Fibroblast of lung (primary cell): ENCODE data around the gene TXNIP. TPM values are rescaled to one million over a fixed set of nuclear protein-coding genes. Genes with fewer than 3 reads are reported as not detected.

Experiments
- DNase-seq, 2 donors: peaks; one replicate each; pipeline versions ENCODE4 v3.0.0 to v3.0.0-alpha.2; 2010; ENCODE audit warnings: low read depth in 2 of 2
- H2AFZ ChIP-seq: 2 replicates; pipeline ENCODE4 v1.5.1; 2012; ENCODE audit warnings: low read length, control low read depth, inconsistent platforms
- H3K27ac ChIP-seq: 2 replicates; pipeline ENCODE4 v1.5.1; 2011; ENCODE audit warnings: low read length, control low read depth; ENCODE audit not compliant: insufficient read depth
- H3K27me3 ChIP-seq: 2 replicates; pipeline ENCODE4 v1.5.1; 2011; ENCODE audit warnings: mild to moderate bottlenecking, low read length; ENCODE audit not compliant: control insufficient read depth, insufficient read depth
- H3K36me3 ChIP-seq: 2 replicates; pipeline ENCODE4 v1.5.1; 2011; ENCODE audit warnings: low read length; ENCODE audit not compliant: control insufficient read depth, insufficient read depth
- H3K4me1 ChIP-seq: 2 replicates; pipeline ENCODE4 v1.5.1; 2011; ENCODE audit warnings: low read length; ENCODE audit not compliant: control insufficient read depth, insufficient read depth; ENCODE audit errors: extremely low read depth
- H3K4me2 ChIP-seq: 2 replicates; pipeline ENCODE4 v1.5.1; 2011; ENCODE audit warnings: low read length, control low read depth; ENCODE audit not compliant: insufficient read depth; ENCODE audit errors: extremely low read depth
- H3K4me3 ChIP-seq, 4 experiments: fragments of 200-600 bp in 1 of 4; sonication (generic) in 1 of 4; replicated peaks in 1 of 4; 2 replicates each; pipeline ENCODE4 v1.5.1; 2011 to 2016; ENCODE audit warnings: low read length in 4 of 4, low read depth in 3 of 4, mild to moderate bottlenecking in 3 of 4, control low read depth in 2 of 4, inconsistent platforms in 1 of 4, mixed read lengths in 1 of 4; ENCODE audit not compliant: insufficient read depth in 1 of 4; ENCODE audit errors: control extremely low read depth in 1 of 4
- H3K79me2 ChIP-seq: 2 replicates; pipeline ENCODE4 v1.5.1; 2012; ENCODE audit warnings: mild to moderate bottlenecking, low read length, inconsistent platforms; ENCODE audit not compliant: control insufficient read depth, insufficient read depth
- H3K9ac ChIP-seq: 2 replicates; pipeline ENCODE4 v1.5.1; 2011; ENCODE audit warnings: mild to moderate bottlenecking, low read length, control low read depth; ENCODE audit not compliant: insufficient read depth
- H3K9me3 ChIP-seq: 2 replicates; pipeline ENCODE4 v1.5.1; 2012; ENCODE audit warnings: low read depth, low read length; ENCODE audit not compliant: control insufficient read depth, insufficient read depth
- H4K20me1 ChIP-seq: 2 replicates; pipeline ENCODE4 v1.5.1; 2011; ENCODE audit warnings: low read length; ENCODE audit not compliant: control insufficient read depth, insufficient read depth; ENCODE audit errors: extremely low read depth
- CTCF ChIP-seq, 2 donors: IDR thresholded peaks in 1 of 2; conservative IDR thresholded peaks in 1 of 2; 1 replicate in 1 of 2; 2 replicates in 1 of 2; pipeline ENCODE4 v1.5.1; 2011 to 2012; ENCODE audit warnings: low read length in 2 of 2, control low read depth in 1 of 2, inconsistent platforms in 1 of 2, low read depth in 1 of 2, mild to moderate bottlenecking in 1 of 2
- EZH2 ChIP-seq: IDR thresholded peaks from 2 replicates; pipeline ENCODE4 v1.5.1; 2012; ENCODE audit warnings: low read length, control low read depth, mild to moderate bottlenecking; ENCODE audit errors: missing control alignments
- polyA plus RNA-seq, 2 donors: library from polyadenylated mRNA; depleted of rRNA in 1 of 2; stranded (reverse) in 1 of 2; unstranded in 1 of 2; fragments of >200 nt; gene quantifications; 2 replicates each; pipeline ENCODE4 v1.2.1, GENCODE V29; 2011 to 2012; ENCODE audit warnings: missing spikeins in 1 of 2
- total RNA-seq: library from RNA; depleted of rRNA; stranded (reverse); fragments of >200 nt; gene quantifications from 2 replicates; pipeline ENCODE4 v1.2.1, GENCODE V29; 2014

Gene TXNIP
- total and polyA plus RNA-seq, 2 donors (not counting 1 experiment from before 2014, with no cell fraction given): 204 to 773 TPM

- DNase-seq: no peak
- H3K4me3 ChIP-seq: no peak overlapping the region
- no peak overlapping the region for H3K4me2 ChIP-seq
- no peaks in the 10 kb centered on the region for H4K20me1 ChIP-seq
- TF ChIP-seq CTCF (conservative IDR thresholded peaks at IDR 0.05 in 1 of 2, IDR thresholded peaks at IDR 0.05 in 1 of 2; ENCODE audit: low read depth in 1 of 2, low read length in 2 of 2): no peak
- peaks cover 24% of the 10 kb centered on the region for H3K27me3 ChIP-seq
- no peaks in the 10 kb centered on the region for H3K9me3 ChIP-seq
- H3K79me2 ChIP-seq: no peaks in the 10 kb centered on the region
- no peaks in the 10 kb centered on the region for H3K36me3 ChIP-seq
- H3K27ac ChIP-seq: no peak overlapping the region
- H3K9ac ChIP-seq: no peak overlapping the region
- no peak overlapping the region for H2AFZ ChIP-seq
- no peaks in the 10 kb centered on the region for H3K4me1 ChIP-seq
Observed at GRCh38 chr1:146022403-146023127, 26.2 kb upstream of the TXNIP start.

- Histone ChIP-seq H3K79me2 (no peaks in the 10 kb centered on the region), H4K20me1 (no peaks in the 10 kb centered on the region), H3K27ac (no peak within 1 kb of the TSS), H2AFZ (no peak within 1 kb of the TSS), H3K9ac (no peak within 1 kb of the TSS), H3K4me1 (no peaks in the 10 kb centered on the region), H3K36me3 (no peaks in the 10 kb centered on the region), H3K4me2 (no peak within 1 kb of the TSS), H3K4me3 (no peak within 1 kb of the TSS), H3K9me3 (no peaks in the 10 kb centered on the region), H3K27me3 (peaks cover 24% of the 10 kb centered on the region)
- TF ChIP-seq EZH2: no peak
- no peak for TF ChIP-seq CTCF (conservative IDR thresholded peaks at IDR 0.05 in 1 of 2, IDR thresholded peaks at IDR 0.05 in 1 of 2; ENCODE audit: low read depth in 1 of 2, low read length in 2 of 2)
- DNase-seq: no peak
Observed at GRCh38 chr1:146021622-146022402, 25.4 kb upstream of the TXNIP start, which contains the start of gene HJV. TSS of gene HJV (minus strand) at chr1:146021735. CDS start at chr1:146020231, 1,504 bp downstream.

- Histone ChIP-seq H3K36me3 (no peaks in the 10 kb centered on the region), H2AFZ (no peak overlapping the region), H3K27me3 (peaks cover 24% of the 10 kb centered on the region), H3K9me3 (no peaks in the 10 kb centered on the region), H3K79me2 (no peaks in the 10 kb centered on the region), H3K9ac (no peak overlapping the region), H3K27ac (no peak overlapping the region), H3K4me1 (no peaks in the 10 kb centered on the region), H3K4me3 (no peak overlapping the region), H4K20me1 (no peaks in the 10 kb centered on the region), H3K4me2 (no peak overlapping the region)
- no peak for DNase-seq
- TF ChIP-seq EZH2 (no peak), CTCF (conservative IDR thresholded peaks at IDR 0.05 in 1 of 2, IDR thresholded peaks at IDR 0.05 in 1 of 2; ENCODE audit: low read depth in 1 of 2, low read length in 2 of 2) (no peak)
Observed at GRCh38 chr1:146021050-146021445, 24.7 kb upstream of the TXNIP start.
